Germinal center (tissue), 1 donor: ENCODE data around the gene TRIM62.
"Not testable (repeated sequence)": the region's sequence is repeated elsewhere in the genome, so short reads cannot be mapped to it uniquely, and the experiment has no call there.

Source experiments
- DNase-seq: peaks from one replicate; pipeline ENCODE4 v3.0.0; 2012; ENCODE audit warnings: mixed read lengths, low spot score

The TRIM62 gene

GRCh38 chr1:33158366-33158765 lies 23.5 kb downstream of the TRIM62 start:
- no peak for DNase-seq

- no peak for DNase-seq
Measured at GRCh38 chr1:33157131-33157530, 24.7 kb downstream of the TRIM62 start.

GRCh38 chr1:33155877-33156538 lies 25.8 kb downstream of the TRIM62 start:
- no peak for DNase-seq

- DNase-seq: no peak
Measured at GRCh38 chr1:33153650-33154049, 28.2 kb downstream of the TRIM62 start.

- DNase-seq: peak; percentile 29
Measured at GRCh38 chr1:33152685-33153432, 29.0 kb downstream of the TRIM62 start.

GRCh38 chr1:33151116-33151515 lies 30.7 kb downstream of the TRIM62 start:
- no peak for DNase-seq

- DNase-seq: no peak
Measured at GRCh38 chr1:33150522-33150921, 31.3 kb downstream of the TRIM62 start.

- no peak for DNase-seq
Measured at GRCh38 chr1:33149453-33150190, 32.2 kb downstream of the TRIM62 start.

- DNase-seq: no peak
Measured at GRCh38 chr1:33148615-33149014, 33.2 kb downstream of the TRIM62 start.

- DNase-seq: no peak
Measured at GRCh38 chr1:33147997-33148314, 33.9 kb downstream of the TRIM62 start.

- no peak for DNase-seq
Measured at GRCh38 chr1:33147275-33147996, 34.4 kb downstream of the TRIM62 start.

- no peak for DNase-seq
Measured at GRCh38 chr1:33146003-33146402, 35.8 kb downstream of the TRIM62 start.

- no peak for DNase-seq
Measured at GRCh38 chr1:33143698-33144097, 38.1 kb downstream of the TRIM62 start.

GRCh38 chr1:33143176-33143575 lies 38.7 kb downstream of the TRIM62 start:
- no peak for DNase-seq

GRCh38 chr1:33142483-33143064 lies 39.3 kb downstream of the TRIM62 start:
- DNase-seq: no peak

- no peak for DNase-seq
Measured at GRCh38 chr1:33141781-33142180, 40.1 kb downstream of the TRIM62 start.

GRCh38 chr1:33141216-33141615 lies 40.6 kb downstream of the TRIM62 start:
- no peak for DNase-seq

GRCh38 chr1:33140153-33141149 lies 41.4 kb downstream of the TRIM62 start:
- no peak for DNase-seq

- DNase-seq: peak; percentile 43
Measured at GRCh38 chr1:33137800-33138199, 44.0 kb downstream of the TRIM62 start.

- DNase-seq: not testable (repeated sequence)
Measured at GRCh38 chr1:33136041-33136440, 45.8 kb downstream of the TRIM62 start.
